Measurements from ENCODE around the gene ZBTB44.
"Not testable (repeated sequence)": the region's sequence is repeated elsewhere in the genome, so short reads cannot be mapped to it uniquely, and the experiment has no call there.

The ZBTB44 gene

GRCh38 chr11:130299978-130300377, 14.7 kb downstream of the ZBTB44 start:
- no peak overlapping the region for H3K4me3 ChIP-seq (ENCODE audit: low read length)
- no peak for TF ChIP-seq ZNF274 (IDR thresholded peaks at IDR 0.05; ENCODE audit: low read depth, low read length)

- no peak for TF ChIP-seq ZNF274 (IDR thresholded peaks at IDR 0.05; ENCODE audit: low read depth, low read length)
These were observed 19.1 kb downstream of the ZBTB44 start for GRCh38 chr11:130295657-130296056.

GRCh38 chr11:130282111-130282510, 32.6 kb downstream of the ZBTB44 start:
- no peak overlapping the region for H3K4me3 ChIP-seq (ENCODE audit: low read length)
- TF ChIP-seq ZNF274 (IDR thresholded peaks at IDR 0.05; ENCODE audit: low read depth, low read length): no peak

More at GRCh38 chr11:130295657-130296056, 19.1 kb downstream of the ZBTB44 start:
- H3K4me3 ChIP-seq (ENCODE audit: low read length): no peak overlapping the region

GRCh38 chr11:130281341-130281740, 33.4 kb downstream of the ZBTB44 start:
- H3K4me3 ChIP-seq (ENCODE audit: low read length): not testable (repeated sequence)

- H3K4me3 ChIP-seq (ENCODE audit: low read length): no peak overlapping the region
- no peak for TF ChIP-seq ZNF274 (IDR thresholded peaks at IDR 0.05; ENCODE audit: low read depth, low read length)
These were observed 34.7 kb downstream of the ZBTB44 start for GRCh38 chr11:130279989-130280388.

- H3K4me3 ChIP-seq (ENCODE audit: low read length): no peak overlapping the region
- TF ChIP-seq ZNF274 (IDR thresholded peaks at IDR 0.05; ENCODE audit: low read depth, low read length): no peak
These were observed 36.0 kb downstream of the ZBTB44 start for GRCh38 chr11:130278745-130279144.

GRCh38 chr11:130278151-130278550, 36.6 kb downstream of the ZBTB44 start:
- no peak for TF ChIP-seq ZNF274 (IDR thresholded peaks at IDR 0.05; ENCODE audit: low read depth, low read length)
- no peak overlapping the region for H3K4me3 ChIP-seq (ENCODE audit: low read length)

- no peak overlapping the region for H3K4me3 ChIP-seq (ENCODE audit: low read length)
- no peak for TF ChIP-seq ZNF274 (IDR thresholded peaks at IDR 0.05; ENCODE audit: low read depth, low read length)
These were observed 42.4 kb downstream of the ZBTB44 start for GRCh38 chr11:130272336-130272735.

- no peak for TF ChIP-seq ZNF274 (IDR thresholded peaks at IDR 0.05; ENCODE audit: low read depth, low read length)
- H3K4me3 ChIP-seq (ENCODE audit: low read length): no peak overlapping the region
These were observed 45.3 kb downstream of the ZBTB44 start for GRCh38 chr11:130269326-130269943.

- TF ChIP-seq ZNF274 (IDR thresholded peaks at IDR 0.05; ENCODE audit: low read depth, low read length): no peak
- no peak overlapping the region for H3K4me3 ChIP-seq (ENCODE audit: low read length)
These were observed 51.4 kb downstream of the ZBTB44 start for GRCh38 chr11:130263351-130263750.

GRCh38 chr11:130262424-130262823, 52.3 kb downstream of the ZBTB44 start:
- no peak overlapping the region for H3K4me3 ChIP-seq (ENCODE audit: low read length)
- no peak for TF ChIP-seq ZNF274 (IDR thresholded peaks at IDR 0.05; ENCODE audit: low read depth, low read length)

- no peak overlapping the region for H3K4me3 ChIP-seq (ENCODE audit: low read length)
- TF ChIP-seq ZNF274 (IDR thresholded peaks at IDR 0.05; ENCODE audit: low read depth, low read length): no peak
These were observed 53.1 kb downstream of the ZBTB44 start for GRCh38 chr11:130261571-130261970.

GRCh38 chr11:130260742-130261141, 54.0 kb downstream of the ZBTB44 start:
- H3K4me3 ChIP-seq (ENCODE audit: low read length): no peak overlapping the region
- TF ChIP-seq ZNF274 (IDR thresholded peaks at IDR 0.05; ENCODE audit: low read depth, low read length): no peak

- H3K4me3 ChIP-seq (ENCODE audit: low read length): no peak overlapping the region
- TF ChIP-seq ZNF274 (IDR thresholded peaks at IDR 0.05; ENCODE audit: low read depth, low read length): no peak
These were observed 54.6 kb downstream of the ZBTB44 start for GRCh38 chr11:130260080-130260627.

GRCh38 chr11:130251763-130252162, 63.0 kb downstream of the ZBTB44 start:
- H3K4me3 ChIP-seq (ENCODE audit: low read length): not testable (repeated sequence)

GRCh38 chr11:130249929-130250328, 64.8 kb downstream of the ZBTB44 start:
- not testable (repeated sequence) for H3K4me3 ChIP-seq (ENCODE audit: low read length)

All from GM08714 (cell line).